GM23338 (cell line): Measurements from ENCODE around the gene MRGPRE. TPM values are rescaled to one million over a fixed set of nuclear protein-coding genes. Genes with fewer than 3 reads are reported as not detected.

ENCODE experiments used
- ATAC-seq: fragments of 200-7000 bp; cut with Tn5 transposase; 3 replicates; pipeline ENCODE4 v1.9.1; 2020
- DNase-seq: peaks from one replicate; pipeline ENCODE4 v3.0.0-alpha.2; 2015; ENCODE audit warnings: low spot score
- H2AFZ ChIP-seq: fragments of 200-600 bp; sonication (generic); 2 replicates; pipeline ENCODE4 v1.8.0; 2016; ENCODE audit warnings: antibody characterized with exemption, mild to moderate bottlenecking, moderate library complexity
- H3F3A ChIP-seq: fragments of 200-600 bp; sonication (generic); replicated peaks from 2 replicates; pipeline ENCODE4 v1.8.0; 2017; ENCODE audit warnings: antibody characterized with exemption, mixed run types, low read depth
- H3K27ac ChIP-seq: fragments of 200-600 bp; sonication (generic); 2 replicates; pipeline ENCODE4 v1.6.1; 2016; ENCODE audit warnings: low read depth
- H3K27me3 ChIP-seq: fragments of 200-600 bp; sonication (generic); 2 replicates; pipeline ENCODE4 v1.8.0; 2016; ENCODE audit warnings: mild to moderate bottlenecking, mixed run types, moderate library complexity; ENCODE audit not compliant: insufficient read depth
- H3K36me3 ChIP-seq: fragments of 200-600 bp; sonication (generic); 2 replicates; pipeline ENCODE4 v1.8.0; 2016; ENCODE audit warnings: mild to moderate bottlenecking; ENCODE audit not compliant: insufficient read depth
- H3K4me1 ChIP-seq: fragments of 200-600 bp; sonication (generic); 2 replicates; pipeline ENCODE4 v1.8.0; 2016; ENCODE audit warnings: mild to moderate bottlenecking, moderate library complexity; ENCODE audit not compliant: insufficient read depth
- H3K4me2 ChIP-seq: fragments of 200-600 bp; sonication (generic); 2 replicates; pipeline ENCODE4 v1.7.1; 2017; ENCODE audit warnings: mixed run types
- H3K4me3 ChIP-seq: fragments of 200-600 bp; sonication (generic); 2 replicates; pipeline ENCODE4 v1.6.1; 2016; ENCODE audit warnings: mixed run types
- H3K79me2 ChIP-seq: fragments of 200-600 bp; sonication (generic); replicated peaks from 2 replicates; pipeline ENCODE4 v1.8.0; 2017; ENCODE audit warnings: mild to moderate bottlenecking; ENCODE audit not compliant: insufficient read depth
- H3K9me2 ChIP-seq: fragments of 200-600 bp; sonication (generic); 2 replicates; pipeline ENCODE4 v1.8.0; 2017; ENCODE audit not compliant: insufficient read depth
- H4K20me1 ChIP-seq: fragments of 200-600 bp; sonication (generic); replicated peaks from 2 replicates; pipeline ENCODE4 v1.8.0; 2017; ENCODE audit warnings: mild to moderate bottlenecking; ENCODE audit not compliant: insufficient read depth
- H3K27ac Mint-ChIP-seq: 2 replicates; pipeline ENCODE4 v1.8.0; 2020; ENCODE audit warnings: inconsistent platforms, mild to moderate bottlenecking, moderate library complexity, mixed read lengths
- H3K27me3 Mint-ChIP-seq: 3 replicates; pipeline ENCODE4 v1.8.0; 2022; ENCODE audit warnings: low read depth, mild to moderate bottlenecking, moderate library complexity, mixed read lengths, inconsistent platforms; ENCODE audit not compliant: insufficient read depth, poor library complexity
- H3K36me3 Mint-ChIP-seq: 3 replicates; pipeline ENCODE4 v1.8.0; 2021; ENCODE audit warnings: low read depth, mild to moderate bottlenecking, inconsistent platforms, moderate library complexity, mixed read lengths
- H3K4me1 Mint-ChIP-seq: 3 replicates; pipeline ENCODE4 v1.8.0; 2020; ENCODE audit warnings: mild to moderate bottlenecking, inconsistent platforms, mixed read lengths
- H3K4me3 Mint-ChIP-seq: 3 replicates; pipeline ENCODE4 v1.8.0; 2021; ENCODE audit warnings: moderate library complexity, mild to moderate bottlenecking, inconsistent platforms, mixed read lengths
- H3K9me3 Mint-ChIP-seq: 3 replicates; pipeline ENCODE4 v1.8.0; 2020; ENCODE audit warnings: moderate library complexity, mild to moderate bottlenecking, inconsistent platforms, mixed read lengths
- POLR2AphosphoS5 ChIP-seq: IDR thresholded peaks from 2 replicates; pipeline ENCODE4 v1.6.1; 2016; ENCODE audit warnings: antibody characterized with exemption, low read depth
- ZNF331 ChIP-seq: fragments of 250-450 bp; sonication (Bioruptor Pico); IDR thresholded peaks from 2 replicates; pipeline ENCODE4 v1.5.0; 2020; ENCODE audit warnings: low read depth, mild to moderate bottlenecking, moderate library complexity
- polyA plus RNA-seq: library from polyadenylated mRNA; unstranded; fragments of >200 nt; fragmentation: Nextera tagmentation; extraction: Ambion mirVana; gene quantifications from 2 replicates; pipeline ENCODE4 v1.2.1, GENCODE V29; 2016
- total RNA-seq: library from RNA; depleted of rRNA; stranded (reverse); fragments of >200 nt; shearing (Covaris generic); gene quantifications from 2 replicates; pipeline ENCODE4 v1.2.3, GENCODE V29; 2014; rRNA removed
- TF ChIP-seq, protein P1 (sequence below): fragments of 250-450 bp; sonication (Bioruptor Pico); IDR thresholded peaks from 2 replicates; pipeline ENCODE4 v1.5.0; 2020; ENCODE audit warnings: mild to moderate bottlenecking, moderate library complexity
- TF ChIP-seq, protein P2 (sequence below), 2 experiments: fragments of 200-600 bp in 1 of 2; sonication (generic) in 1 of 2; conservative IDR thresholded peaks; 2 replicates each; pipeline versions ENCODE4 v1.5.1 to v1.6.1; 2016 to 2017; ENCODE audit warnings: antibody characterized with exemption in 2 of 2, low read depth in 2 of 2, mild to moderate bottlenecking in 2 of 2, moderate library complexity in 1 of 2

Gene MRGPRE
- total and polyA plus RNA-seq, 2 experiments from 2014 or later = not detected

DNA sequence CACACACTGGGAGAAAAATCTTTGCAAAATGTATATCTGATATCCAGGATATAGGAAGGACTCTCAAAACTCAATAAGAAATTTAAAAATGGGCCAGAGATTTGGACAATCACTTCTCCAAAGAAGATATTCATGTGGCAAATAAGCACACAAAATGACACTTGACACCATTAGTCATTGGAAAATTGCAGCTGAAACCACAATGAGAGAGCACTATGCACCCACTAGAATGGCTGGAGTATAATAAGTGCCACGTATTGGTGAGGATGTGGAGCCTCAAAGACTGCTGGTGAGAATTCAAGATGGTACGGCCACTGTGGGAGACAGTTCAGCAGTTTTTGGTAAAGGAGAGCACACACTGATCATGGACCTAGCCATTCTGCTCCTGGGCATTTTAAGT lies 54.3 kb downstream of the MRGPRE start:
- H3K27me3 Mint-ChIP-seq = peaks cover 11% of the 10 kb centered on the region
- Histone ChIP-seq H3K27me3 (no peaks in the 10 kb centered on the region), H3K4me3 (no peak overlapping the region), H3K27ac (no peak overlapping the region), H3K36me3 (no peaks in the 10 kb centered on the region), H2AFZ (no peak overlapping the region), H3K4me2 (no peak overlapping the region), H3K79me2 (no peaks in the 10 kb centered on the region), H3K4me1 (no peaks in the 10 kb centered on the region), H3K9me2 (peaks cover 17% of the 10 kb centered on the region; the same call in 1 of the 2 replicates), H3F3A (no peaks in the 10 kb centered on the region), H4K20me1 (no peaks in the 10 kb centered on the region)
- H3K4me3 Mint-ChIP-seq = no peak overlapping the region
- H3K27ac Mint-ChIP-seq = no peak overlapping the region
- TF ChIP-seq ZNF331 (CRISPR knock-in tag) (no peak), POLR2AphosphoS5 (no peak)
- TF ChIP-seq, protein P1, sequence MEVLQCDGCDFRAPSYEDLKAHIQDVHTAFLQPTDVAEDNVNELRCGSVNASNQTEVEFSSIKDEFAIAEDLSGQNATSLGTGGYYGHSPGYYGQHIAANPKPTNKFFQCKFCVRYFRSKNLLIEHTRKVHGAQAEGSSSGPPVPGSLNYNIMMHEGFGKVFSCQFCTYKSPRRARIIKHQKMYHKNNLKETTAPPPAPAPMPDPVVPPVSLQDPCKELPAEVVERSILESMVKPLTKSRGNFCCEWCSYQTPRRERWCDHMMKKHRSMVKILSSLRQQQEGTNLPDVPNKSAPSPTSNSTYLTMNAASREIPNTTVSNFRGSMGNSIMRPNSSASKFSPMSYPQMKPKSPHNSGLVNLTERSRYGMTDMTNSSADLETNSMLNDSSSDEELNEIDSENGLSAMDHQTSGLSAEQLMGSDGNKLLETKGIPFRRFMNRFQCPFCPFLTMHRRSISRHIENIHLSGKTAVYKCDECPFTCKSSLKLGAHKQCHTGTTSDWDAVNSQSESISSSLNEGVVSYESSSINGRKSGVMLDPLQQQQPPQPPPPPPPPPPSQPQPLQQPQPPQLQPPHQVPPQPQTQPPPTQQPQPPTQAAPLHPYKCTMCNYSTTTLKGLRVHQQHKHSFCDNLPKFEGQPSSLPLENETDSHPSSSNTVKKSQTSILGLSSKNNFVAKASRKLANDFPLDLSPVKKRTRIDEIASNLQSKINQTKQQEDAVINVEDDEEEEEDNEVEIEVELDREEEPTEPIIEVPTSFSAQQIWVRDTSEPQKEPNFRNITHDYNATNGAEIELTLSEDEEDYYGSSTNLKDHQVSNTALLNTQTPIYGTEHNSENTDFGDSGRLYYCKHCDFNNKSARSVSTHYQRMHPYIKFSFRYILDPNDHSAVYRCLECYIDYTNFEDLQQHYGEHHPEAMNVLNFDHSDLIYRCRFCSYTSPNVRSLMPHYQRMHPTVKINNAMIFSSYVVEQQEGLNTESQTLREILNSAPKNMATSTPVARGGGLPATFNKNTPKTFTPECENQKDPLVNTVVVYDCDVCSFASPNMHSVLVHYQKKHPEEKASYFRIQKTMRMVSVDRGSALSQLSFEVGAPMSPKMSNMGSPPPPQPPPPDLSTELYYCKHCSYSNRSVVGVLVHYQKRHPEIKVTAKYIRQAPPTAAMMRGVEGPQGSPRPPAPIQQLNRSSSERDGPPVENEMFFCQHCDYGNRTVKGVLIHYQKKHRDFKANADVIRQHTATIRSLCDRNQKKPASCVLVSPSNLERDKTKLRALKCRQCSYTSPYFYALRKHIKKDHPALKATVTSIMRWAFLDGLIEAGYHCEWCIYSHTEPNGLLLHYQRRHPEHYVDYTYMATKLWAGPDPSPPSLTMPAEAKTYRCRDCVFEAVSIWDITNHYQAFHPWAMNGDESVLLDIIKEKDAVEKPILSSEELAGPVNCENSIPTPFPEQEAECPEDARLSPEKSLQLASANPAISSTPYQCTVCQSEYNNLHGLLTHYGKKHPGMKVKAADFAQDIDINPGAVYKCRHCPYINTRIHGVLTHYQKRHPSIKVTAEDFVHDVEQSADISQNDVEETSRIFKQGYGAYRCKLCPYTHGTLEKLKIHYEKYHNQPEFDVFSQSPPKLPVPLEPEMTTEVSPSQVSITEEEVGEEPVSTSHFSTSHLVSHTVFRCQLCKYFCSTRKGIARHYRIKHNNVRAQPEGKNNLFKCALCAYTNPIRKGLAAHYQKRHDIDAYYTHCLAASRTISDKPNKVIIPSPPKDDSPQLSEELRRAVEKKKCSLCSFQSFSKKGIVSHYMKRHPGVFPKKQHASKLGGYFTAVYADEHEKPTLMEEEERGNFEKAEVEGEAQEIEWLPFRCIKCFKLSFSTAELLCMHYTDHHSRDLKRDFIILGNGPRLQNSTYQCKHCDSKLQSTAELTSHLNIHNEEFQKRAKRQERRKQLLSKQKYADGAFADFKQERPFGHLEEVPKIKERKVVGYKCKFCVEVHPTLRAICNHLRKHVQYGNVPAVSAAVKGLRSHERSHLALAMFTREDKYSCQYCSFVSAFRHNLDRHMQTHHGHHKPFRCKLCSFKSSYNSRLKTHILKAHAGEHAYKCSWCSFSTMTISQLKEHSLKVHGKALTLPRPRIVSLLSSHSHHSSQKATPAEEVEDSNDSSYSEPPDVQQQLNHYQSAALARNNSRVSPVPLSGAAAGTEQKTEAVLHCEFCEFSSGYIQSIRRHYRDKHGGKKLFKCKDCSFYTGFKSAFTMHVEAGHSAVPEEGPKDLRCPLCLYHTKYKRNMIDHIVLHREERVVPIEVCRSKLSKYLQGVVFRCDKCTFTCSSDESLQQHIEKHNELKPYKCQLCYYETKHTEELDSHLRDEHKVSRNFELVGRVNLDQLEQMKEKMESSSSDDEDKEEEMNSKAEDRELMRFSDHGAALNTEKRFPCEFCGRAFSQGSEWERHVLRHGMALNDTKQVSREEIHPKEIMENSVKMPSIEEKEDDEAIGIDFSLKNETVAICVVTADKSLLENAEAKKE (CRISPR knock-in tag) = no peak
- TF ChIP-seq, protein P2, sequence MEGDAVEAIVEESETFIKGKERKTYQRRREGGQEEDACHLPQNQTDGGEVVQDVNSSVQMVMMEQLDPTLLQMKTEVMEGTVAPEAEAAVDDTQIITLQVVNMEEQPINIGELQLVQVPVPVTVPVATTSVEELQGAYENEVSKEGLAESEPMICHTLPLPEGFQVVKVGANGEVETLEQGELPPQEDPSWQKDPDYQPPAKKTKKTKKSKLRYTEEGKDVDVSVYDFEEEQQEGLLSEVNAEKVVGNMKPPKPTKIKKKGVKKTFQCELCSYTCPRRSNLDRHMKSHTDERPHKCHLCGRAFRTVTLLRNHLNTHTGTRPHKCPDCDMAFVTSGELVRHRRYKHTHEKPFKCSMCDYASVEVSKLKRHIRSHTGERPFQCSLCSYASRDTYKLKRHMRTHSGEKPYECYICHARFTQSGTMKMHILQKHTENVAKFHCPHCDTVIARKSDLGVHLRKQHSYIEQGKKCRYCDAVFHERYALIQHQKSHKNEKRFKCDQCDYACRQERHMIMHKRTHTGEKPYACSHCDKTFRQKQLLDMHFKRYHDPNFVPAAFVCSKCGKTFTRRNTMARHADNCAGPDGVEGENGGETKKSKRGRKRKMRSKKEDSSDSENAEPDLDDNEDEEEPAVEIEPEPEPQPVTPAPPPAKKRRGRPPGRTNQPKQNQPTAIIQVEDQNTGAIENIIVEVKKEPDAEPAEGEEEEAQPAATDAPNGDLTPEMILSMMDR (conservative IDR thresholded peaks at IDR 0.05; ENCODE audit: low read depth in 2 of 2) = no peak
- H3K4me1 Mint-ChIP-seq = no peaks in the 10 kb centered on the region
- H3K9me3 Mint-ChIP-seq = peaks cover 14% of the 10 kb centered on the region
- no peak for ATAC-seq
- no peak for DNase-seq
- no peaks in the 10 kb centered on the region for H3K36me3 Mint-ChIP-seq

Other genes with a start within 250 kb of the MRGPRE start
- gene NAP1L4, start 240.1 kb downstream of the MRGPRE start, total RNA-seq = 181 and 183 TPM in 2 replicates
- 171 and 189 TPM in 2 replicates for gene NAP1L4, start 240.1 kb downstream of the MRGPRE start, polyA plus RNA-seq
- 94.1 and 95.9 TPM in 2 replicates for gene CARS1, start 175.0 kb downstream of the MRGPRE start, total RNA-seq
- gene CARS1, start 175.0 kb downstream of the MRGPRE start, polyA plus RNA-seq = 71.0 and 72.9 TPM in 2 replicates
- 8.1 and 12.0 TPM in 2 replicates for gene OSBPL5, start 67.1 kb downstream of the MRGPRE start, total RNA-seq
- gene OSBPL5, start 67.1 kb downstream of the MRGPRE start, polyA plus RNA-seq = 2.7 and 3.4 TPM in 2 replicates
- not detected in 2 replicates for gene MRGPRG, start 13.6 kb downstream of the MRGPRE start, total RNA-seq
- gene MRGPRG, start 13.6 kb downstream of the MRGPRE start, polyA plus RNA-seq = not detected in 2 replicates
- gene ZNF195, start 146.7 kb upstream of the MRGPRE start, total RNA-seq = 95.3 and 101 TPM in 2 replicates
- gene ZNF195, start 146.7 kb upstream of the MRGPRE start, polyA plus RNA-seq = 81.6 and 116 TPM in 2 replicates